ENCODE data around the gene CD6.
A peak's percentile ranks its signal among the peaks of the same experiment; 100 is the strongest.

CD6 gene

GRCh38 chr11:60960405-60960804 lies 11.1 kb upstream of the CD6 start:
- no peak for TF ChIP-seq CTCF (IDR thresholded peaks at IDR 0.05; ENCODE audit: borderline replicate concordance, insufficient read depth, low read depth, low read length)
- no peak overlapping the region for H3K4me3 ChIP-seq (ENCODE audit: low read depth, low read length)

DNA sequence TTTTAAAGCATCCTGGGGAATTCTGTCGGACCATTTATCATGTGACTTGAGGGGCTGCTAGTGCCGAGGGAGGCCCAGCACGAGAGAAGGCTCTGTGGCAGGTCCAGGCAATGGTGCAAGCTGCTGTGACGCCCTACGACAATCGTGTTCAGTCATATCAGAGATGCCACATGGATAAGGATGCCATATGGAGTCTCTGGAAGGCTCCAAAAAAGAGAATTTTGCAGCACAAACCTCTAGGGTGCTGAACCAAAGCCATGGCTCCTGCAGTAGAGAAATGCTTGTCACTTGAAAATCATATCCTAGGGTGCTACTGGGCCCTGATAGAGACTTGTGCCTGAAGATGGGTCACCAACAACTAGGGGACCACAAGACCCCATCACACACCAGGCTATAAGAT lies 6.7 kb upstream of the CD6 start:
- no peak overlapping the region for H3K4me3 ChIP-seq (ENCODE audit: low read depth, low read length)
- TF ChIP-seq CTCF (IDR thresholded peaks at IDR 0.05; ENCODE audit: borderline replicate concordance, insufficient read depth, low read depth, low read length), result no peak

- TF ChIP-seq CTCF (IDR thresholded peaks at IDR 0.05; ENCODE audit: borderline replicate concordance, insufficient read depth, low read depth, low read length), result no peak
- no peak overlapping the region for H3K4me3 ChIP-seq (ENCODE audit: low read depth, low read length)
Observed at GRCh38 chr11:60966890-60967289, 4.6 kb upstream of the CD6 start.

DNA sequence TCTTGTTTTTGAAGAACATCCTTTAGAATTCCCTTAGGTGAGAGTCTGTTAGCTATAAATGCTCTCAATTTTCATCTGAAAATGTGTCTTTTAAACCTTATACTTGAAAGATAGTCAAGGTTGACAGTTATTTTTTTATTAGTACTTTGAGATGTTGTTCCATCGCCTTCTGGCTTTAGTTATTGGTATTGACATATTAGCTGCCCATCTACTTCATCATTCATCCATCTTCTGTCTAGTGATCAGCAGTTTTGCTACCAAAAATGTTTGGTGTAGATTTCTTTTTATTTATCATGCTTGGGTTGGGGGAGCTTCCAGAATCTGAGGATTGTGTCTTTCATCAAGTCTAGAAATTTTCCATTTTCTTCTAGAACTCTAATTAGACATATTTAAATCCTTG lies 3.3 kb upstream of the CD6 start:
- TF ChIP-seq CTCF (IDR thresholded peaks at IDR 0.05; ENCODE audit: borderline replicate concordance, insufficient read depth, low read depth, low read length), result no peak
- no peak overlapping the region for H3K4me3 ChIP-seq (ENCODE audit: low read depth, low read length)

DNA sequence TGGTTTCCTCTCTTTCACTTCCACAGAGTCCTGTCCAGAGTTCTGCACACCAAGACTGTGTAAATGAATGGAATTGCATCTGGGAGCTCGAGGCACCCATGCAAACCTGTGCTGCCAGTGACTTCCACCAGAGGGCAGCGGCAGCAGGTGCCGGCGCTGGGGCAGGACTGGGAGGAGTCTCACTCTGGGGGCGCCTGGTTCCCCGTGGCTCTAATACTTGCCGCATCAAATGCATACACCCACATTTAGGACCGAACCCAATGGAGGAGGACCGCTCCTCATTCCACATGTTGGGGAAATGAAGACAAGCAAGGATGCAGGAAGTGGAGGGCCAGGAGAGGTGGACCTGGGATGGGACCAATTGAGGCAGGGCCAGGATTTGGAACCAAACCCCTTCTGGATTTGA lies 1.1 kb upstream of the CD6 start:
- TF ChIP-seq CTCF (IDR thresholded peaks at IDR 0.05; ENCODE audit: borderline replicate concordance, insufficient read depth, low read depth, low read length), result peak; percentile 95
- H3K4me3 ChIP-seq (ENCODE audit: low read depth, low read length), result no peak overlapping the region

DNA sequence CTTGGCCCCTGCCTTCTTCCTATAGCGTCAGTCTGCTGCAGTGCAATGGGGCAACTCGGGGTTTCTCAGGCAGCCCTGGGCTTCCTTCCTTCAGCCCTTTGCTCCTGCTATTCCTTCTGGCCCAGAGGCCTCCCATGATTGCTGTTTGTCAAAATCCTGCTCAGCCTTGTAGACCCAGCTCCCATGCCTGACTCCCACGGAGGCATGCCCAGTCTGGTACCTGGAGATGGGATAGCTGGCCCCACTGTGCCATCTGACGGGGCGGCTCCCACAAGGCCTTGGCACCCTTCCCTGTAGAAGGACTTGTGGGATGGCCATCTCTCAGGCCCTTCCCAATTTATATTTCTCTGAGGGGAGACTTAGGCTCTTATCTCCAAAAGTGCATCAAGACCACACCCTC lies 590 bp upstream of the CD6 start:
- no peak overlapping the region for H3K4me3 ChIP-seq (ENCODE audit: low read depth, low read length)
- no peak for TF ChIP-seq CTCF (IDR thresholded peaks at IDR 0.05; ENCODE audit: borderline replicate concordance, insufficient read depth, low read depth, low read length)

- H3K4me3 ChIP-seq (ENCODE audit: low read depth, low read length), result peak overlapping the region; percentile 52
- no peak for TF ChIP-seq CTCF (IDR thresholded peaks at IDR 0.05; ENCODE audit: borderline replicate concordance, insufficient read depth, low read depth, low read length)
Observed at GRCh38 chr11:60972182-60973030, 926 bp downstream of the CD6 start.

Data from GM12875 (cell line).